Chondrocyte (in vitro differentiated cells): ENCODE results near the gene TUBA1A. TPM values are rescaled to one million over a fixed set of nuclear protein-coding genes. Genes with fewer than 3 reads are reported as not detected.

Source experiments
- DNase-seq: peaks from one replicate; pipeline ENCODE4 v3.0.0; 2021; ENCODE audit warnings: mixed read lengths, low spot score
- H3K27ac Mint-ChIP-seq: one replicate; pipeline ENCODE4 v1.8.0; 2021; ENCODE audit warnings: mild to moderate bottlenecking, moderate library complexity, mixed read lengths; ENCODE audit not compliant: unreplicated experiment
- H3K27me3 Mint-ChIP-seq: 2 replicates; pipeline ENCODE4 v1.8.0; 2021; ENCODE audit warnings: low read depth, mixed read lengths
- H3K36me3 Mint-ChIP-seq: 2 replicates; pipeline ENCODE4 v1.8.0; 2021; ENCODE audit warnings: low read depth, mixed read lengths
- H3K4me1 Mint-ChIP-seq: 2 replicates; pipeline ENCODE4 v1.8.0; 2021; ENCODE audit warnings: low read depth, mild to moderate bottlenecking, mixed read lengths
- H3K4me3 Mint-ChIP-seq: one replicate; pipeline ENCODE4 v1.8.0; 2021; ENCODE audit warnings: mild to moderate bottlenecking, moderate library complexity, mixed read lengths; ENCODE audit not compliant: unreplicated experiment
- H3K9me3 Mint-ChIP-seq: 2 replicates; pipeline ENCODE4 v1.8.0; 2021; ENCODE audit warnings: low read depth, mixed read lengths
- CTCF ChIP-seq: fragments of 200-600 bp; sonication (generic); IDR thresholded peaks from 2 replicates; pipeline ENCODE4 v1.5.0; 2021; ENCODE audit warnings: antibody characterized with exemption, mild to moderate bottlenecking, moderate library complexity
- total RNA-seq: library from RNA; stranded (reverse); gene quantifications from 3 replicates; pipeline ENCODE4 v1.2.1, GENCODE V29; 2021

The TUBA1A gene
- total RNA-seq, 1 donor from 2014 or later = 437 TPM

DNA sequence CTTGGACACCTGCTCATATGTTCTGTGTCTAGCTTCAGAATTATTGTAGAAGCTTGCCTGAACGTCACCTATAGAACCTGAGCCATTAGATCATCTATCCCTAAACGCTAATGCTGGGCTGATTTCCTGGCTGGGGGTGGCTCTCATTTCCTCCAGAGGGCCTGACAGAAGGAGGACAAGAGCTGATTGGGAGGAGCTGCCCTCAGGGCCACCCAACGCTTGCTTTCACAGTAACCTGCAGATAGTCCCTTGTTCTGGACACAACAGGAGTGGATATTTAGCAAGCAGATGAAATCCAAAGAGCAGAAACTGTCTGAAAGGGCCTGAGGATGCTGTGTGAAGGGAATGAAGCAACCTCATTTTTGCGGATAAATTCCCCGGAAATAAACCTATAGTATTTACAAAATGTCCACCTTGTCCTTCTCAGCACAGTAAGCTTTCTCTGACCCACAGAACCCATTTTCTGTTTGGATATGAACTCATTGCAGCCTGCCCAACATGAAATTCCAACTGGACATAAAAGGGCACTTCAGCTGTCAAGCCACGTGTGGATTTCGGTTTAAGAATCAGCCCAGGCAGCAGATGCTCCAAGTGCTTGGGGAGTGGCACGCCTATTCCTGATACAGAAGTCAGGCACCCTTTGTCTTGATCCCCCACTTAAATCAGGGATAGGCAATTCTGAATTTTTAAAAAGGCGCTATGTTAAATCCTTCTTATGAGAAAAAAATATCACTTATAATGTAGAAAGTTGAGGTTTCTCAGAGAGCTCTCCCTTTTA lies 43.2 kb upstream of the TUBA1A start:
- DNase-seq = no peak
- Mint-ChIP-seq H3K4me1 (peaks cover 38% of the 10 kb centered on the region), H3K27ac (peak overlapping the region; percentile 93), H3K9me3 (no peaks in the 10 kb centered on the region), H3K4me3 (no peak overlapping the region), H3K27me3 (no peaks in the 10 kb centered on the region), H3K36me3 (no peaks in the 10 kb centered on the region)
- no peak for TF ChIP-seq CTCF

GRCh38 chr12:49230805-49231194 lies 41.9 kb upstream of the TUBA1A start:
- H3K4me3 Mint-ChIP-seq = no peak overlapping the region
- peaks cover 36% of the 10 kb centered on the region for H3K4me1 Mint-ChIP-seq
- no peaks in the 10 kb centered on the region for H3K36me3 Mint-ChIP-seq
- no peak overlapping the region for H3K27ac Mint-ChIP-seq
- no peaks in the 10 kb centered on the region for H3K9me3 Mint-ChIP-seq
- no peak for DNase-seq
- no peak for TF ChIP-seq CTCF
- H3K27me3 Mint-ChIP-seq = no peaks in the 10 kb centered on the region

DNA sequence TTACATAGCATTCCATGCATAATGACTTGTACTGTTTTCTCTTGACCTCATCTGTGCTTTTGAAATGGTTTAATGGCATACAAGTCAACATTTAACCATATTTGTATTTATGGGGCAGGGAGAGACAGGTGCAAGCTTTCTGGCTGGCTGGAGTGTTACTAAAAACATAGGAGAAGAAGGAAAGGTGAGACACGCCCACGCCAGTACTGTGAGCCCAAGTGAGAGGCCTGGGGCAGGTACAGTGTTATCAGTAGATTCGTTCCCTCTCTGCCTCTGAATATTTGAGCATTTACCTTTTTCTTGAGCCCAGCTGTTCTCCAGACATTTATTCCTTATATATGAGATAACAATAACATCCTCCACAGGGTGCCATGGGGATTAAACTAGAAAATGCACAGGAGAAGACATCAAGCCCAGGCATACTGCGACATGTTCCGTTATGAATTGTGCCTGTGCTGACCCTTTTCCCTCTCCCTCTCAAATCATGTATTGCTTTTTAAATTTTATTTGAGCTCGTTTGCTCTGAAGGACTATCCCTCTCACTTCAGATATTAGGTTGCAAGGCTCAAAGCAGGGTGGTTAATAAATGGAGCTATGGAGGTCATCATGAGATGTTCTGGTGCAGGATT lies 41.4 kb upstream of the TUBA1A start:
- Mint-ChIP-seq H3K27me3 (no peaks in the 10 kb centered on the region), H3K4me3 (no peak overlapping the region), H3K36me3 (no peaks in the 10 kb centered on the region), H3K27ac (no peak overlapping the region), H3K4me1 (peaks cover 38% of the 10 kb centered on the region), H3K9me3 (no peaks in the 10 kb centered on the region)
- no peak for DNase-seq
- no peak for TF ChIP-seq CTCF

GRCh38 chr12:49228653-49229052 lies 39.8 kb upstream of the TUBA1A start:
- no peaks in the 10 kb centered on the region for H3K9me3 Mint-ChIP-seq
- TF ChIP-seq CTCF = no peak
- H3K4me3 Mint-ChIP-seq = no peak overlapping the region
- H3K36me3 Mint-ChIP-seq = no peaks in the 10 kb centered on the region
- H3K27ac Mint-ChIP-seq = no peak overlapping the region
- H3K4me1 Mint-ChIP-seq = peaks cover 25% of the 10 kb centered on the region
- H3K27me3 Mint-ChIP-seq = no peaks in the 10 kb centered on the region
- DNase-seq = no peak

DNA sequence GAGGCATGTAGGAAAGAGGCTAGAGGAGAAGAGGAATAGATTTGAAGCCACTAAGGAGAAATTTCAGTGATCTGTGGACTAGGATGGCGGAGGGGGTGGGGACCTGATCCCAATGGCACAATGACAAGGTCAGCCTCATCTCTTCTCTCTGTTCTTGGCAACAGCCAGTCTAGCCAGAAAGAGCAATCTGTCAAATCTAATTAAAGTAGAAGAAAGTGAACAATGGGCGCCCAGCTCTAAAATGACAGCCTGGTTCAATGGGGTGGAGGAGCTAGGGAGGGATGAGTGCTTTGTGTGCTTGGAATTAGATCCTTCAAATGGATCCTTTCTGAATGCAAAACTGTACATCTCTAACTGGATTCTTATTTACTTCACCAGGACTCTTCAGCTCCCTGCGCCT lies 38.8 kb upstream of the TUBA1A start:
- Mint-ChIP-seq H3K27ac (no peak overlapping the region), H3K4me3 (no peak overlapping the region), H3K36me3 (no peaks in the 10 kb centered on the region)

More for the DNA sequence above, 38.8 kb upstream of the TUBA1A start:
- Mint-ChIP-seq H3K27me3 (no peaks in the 10 kb centered on the region), H3K4me1 (peaks cover 24% of the 10 kb centered on the region), H3K9me3 (no peaks in the 10 kb centered on the region)
- DNase-seq = no peak
- TF ChIP-seq CTCF = no peak
